Measurements from ENCODE around the gene EGFR. TPM values are rescaled to one million over a fixed set of nuclear protein-coding genes. Genes with fewer than 3 reads are reported as not detected.

Gene EGFR
- total RNA-seq, 2 donors from 2014 or later, result 21.1 to 22.5 TPM

- Histone ChIP-seq H3K4me1 (peaks cover 0 to 28% of the 10 kb centered on the region in 2 donors), H3K4me3 (no peak overlapping the region), H3K9me3 (no peaks in the 10 kb centered on the region), H3K36me3 (peaks cover 37% of the 10 kb centered on the region), H3K27me3 (no peaks in the 10 kb centered on the region), H3K27ac (no peak overlapping the region)
- TF ChIP-seq CTCF (IDR thresholded peaks at IDR 0.05), result no peak
- no peak for DNase-seq (ENCODE audit: low spot score)
These were observed 160.3 kb downstream of the EGFR start for GRCh38 chr7:55178863-55179773.

GRCh38 chr7:55179931-55180682 lies 161.3 kb downstream of the EGFR start:
- Histone ChIP-seq H3K4me1 (peaks cover 0 to 28% of the 10 kb centered on the region in 2 donors), H3K9me3 (no peaks in the 10 kb centered on the region), H3K36me3 (peaks cover 28% of the 10 kb centered on the region), H3K4me3 (no peak overlapping the region), H3K27me3 (no peaks in the 10 kb centered on the region), H3K27ac (no peak overlapping the region)
- DNase-seq (ENCODE audit: low spot score), result no peak
- TF ChIP-seq CTCF (IDR thresholded peaks at IDR 0.05), result no peak

GRCh38 chr7:55180963-55181542 lies 162.2 kb downstream of the EGFR start:
- Histone ChIP-seq H3K27me3 (no peaks in the 10 kb centered on the region), H3K36me3 (peaks cover 28% of the 10 kb centered on the region), H3K4me3 (no peak overlapping the region), H3K4me1 (peaks cover 0 to 28% of the 10 kb centered on the region in 2 donors), H3K9me3 (no peaks in the 10 kb centered on the region), H3K27ac (no peak overlapping the region)
- TF ChIP-seq CTCF (IDR thresholded peaks at IDR 0.05), result no peak
- DNase-seq (ENCODE audit: low spot score), result no peak

GRCh38 chr7:55181762-55182161 lies 162.9 kb downstream of the EGFR start:
- no peak for TF ChIP-seq CTCF (IDR thresholded peaks at IDR 0.05)
- Histone ChIP-seq H3K36me3 (peaks cover 28% of the 10 kb centered on the region), H3K4me1 (peaks cover 0 to 27% of the 10 kb centered on the region in 2 donors), H3K4me3 (no peak overlapping the region), H3K27me3 (no peaks in the 10 kb centered on the region), H3K27ac (no peak overlapping the region), H3K9me3 (no peaks in the 10 kb centered on the region)
- DNase-seq (ENCODE audit: low spot score), result no peak

GRCh38 chr7:55183897-55184296 lies 165.1 kb downstream of the EGFR start:
- DNase-seq (ENCODE audit: low spot score), result no peak
- peaks cover 0 to 27% of the 10 kb centered on the region in 2 donors for H3K4me1 ChIP-seq
- no peaks in the 10 kb centered on the region for H3K9me3 ChIP-seq
- H3K4me3 ChIP-seq, result no peak overlapping the region
- no peak for TF ChIP-seq CTCF (IDR thresholded peaks at IDR 0.05)
- H3K36me3 ChIP-seq, result peaks cover 28% of the 10 kb centered on the region
- peak overlapping the region in 1 of 2 donors; percentile 8 for H3K27ac ChIP-seq
- H3K27me3 ChIP-seq, result no peaks in the 10 kb centered on the region
